Glomerular visceral epithelial cell (primary cell): Measurements from ENCODE around the gene JAKMIP1.

ENCODE experiments used
- DNase-seq: peaks from one replicate; pipeline ENCODE4 v3.0.0-alpha.2; 2016; ENCODE audit errors: extremely low spot score

The JAKMIP1 gene

GRCh38 chr4:5992171-5992827, 208.1 kb downstream of the JAKMIP1 start:
- DNase-seq = no peak

DNA sequence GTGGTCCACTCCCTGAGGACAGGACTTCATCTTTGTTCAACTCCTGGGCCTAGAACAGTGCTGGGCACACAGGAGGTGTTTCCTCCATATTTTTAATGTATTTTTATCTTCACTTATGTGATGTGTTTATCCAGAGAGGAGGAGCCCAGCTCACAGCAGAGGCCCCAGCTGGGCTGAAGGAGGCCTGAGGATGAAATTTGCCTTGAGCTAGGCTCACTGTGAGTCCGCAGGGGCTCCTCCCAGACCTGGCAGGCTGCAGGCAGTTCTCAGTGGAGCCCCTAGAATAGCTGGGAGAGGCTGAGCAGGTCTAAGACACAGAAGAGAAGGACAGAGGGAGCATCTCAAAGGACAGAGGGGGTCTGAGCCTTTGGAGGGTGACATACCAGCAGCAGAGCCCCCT, 208.9 kb downstream of the JAKMIP1 start:
- no peak for DNase-seq

- no peak for DNase-seq
These were observed 209.7 kb downstream of the JAKMIP1 start for GRCh38 chr4:5990446-5991160.

- no peak for DNase-seq
These were observed 210.8 kb downstream of the JAKMIP1 start for GRCh38 chr4:5989236-5990225.

DNA sequence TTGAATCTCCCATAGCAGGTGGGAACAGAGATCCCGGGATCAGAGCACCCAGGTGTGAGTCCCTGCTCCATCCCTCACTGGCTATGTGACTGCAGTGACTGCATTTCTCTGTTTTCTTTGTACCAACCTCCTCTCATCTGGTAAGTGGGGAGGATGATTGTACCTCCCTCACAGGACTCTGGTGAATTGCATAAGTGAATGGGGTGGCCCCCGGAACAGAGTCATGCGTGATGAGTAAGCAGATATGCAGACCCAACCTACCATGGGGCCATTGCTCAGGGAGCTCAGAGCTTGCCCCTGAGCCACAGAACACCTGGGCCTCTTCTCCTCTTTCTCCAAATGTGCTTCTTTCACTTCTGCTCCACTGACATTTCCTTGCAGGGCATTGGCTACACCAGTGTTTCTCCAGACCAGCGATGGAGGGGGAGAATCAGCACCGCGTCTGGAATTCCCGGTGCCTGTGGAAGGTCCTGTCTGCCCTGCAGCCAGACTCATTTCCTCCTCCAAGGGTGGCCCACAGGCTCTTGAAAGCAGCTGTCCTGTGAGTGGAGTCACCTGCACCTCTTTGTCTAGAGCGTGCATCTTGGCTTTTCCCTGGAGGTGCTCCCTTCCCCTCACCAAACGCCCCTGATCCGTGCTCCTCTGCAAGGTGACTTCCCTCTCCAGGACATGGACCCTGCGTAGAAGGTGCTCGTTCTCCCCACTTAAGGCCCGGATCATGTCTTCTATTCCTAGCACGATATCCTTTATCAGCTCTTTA, 212.1 kb downstream of the JAKMIP1 start:
- DNase-seq = no peak

- DNase-seq = no peak
These were observed 215.5 kb downstream of the JAKMIP1 start for GRCh38 chr4:5984843-5985242.

DNA sequence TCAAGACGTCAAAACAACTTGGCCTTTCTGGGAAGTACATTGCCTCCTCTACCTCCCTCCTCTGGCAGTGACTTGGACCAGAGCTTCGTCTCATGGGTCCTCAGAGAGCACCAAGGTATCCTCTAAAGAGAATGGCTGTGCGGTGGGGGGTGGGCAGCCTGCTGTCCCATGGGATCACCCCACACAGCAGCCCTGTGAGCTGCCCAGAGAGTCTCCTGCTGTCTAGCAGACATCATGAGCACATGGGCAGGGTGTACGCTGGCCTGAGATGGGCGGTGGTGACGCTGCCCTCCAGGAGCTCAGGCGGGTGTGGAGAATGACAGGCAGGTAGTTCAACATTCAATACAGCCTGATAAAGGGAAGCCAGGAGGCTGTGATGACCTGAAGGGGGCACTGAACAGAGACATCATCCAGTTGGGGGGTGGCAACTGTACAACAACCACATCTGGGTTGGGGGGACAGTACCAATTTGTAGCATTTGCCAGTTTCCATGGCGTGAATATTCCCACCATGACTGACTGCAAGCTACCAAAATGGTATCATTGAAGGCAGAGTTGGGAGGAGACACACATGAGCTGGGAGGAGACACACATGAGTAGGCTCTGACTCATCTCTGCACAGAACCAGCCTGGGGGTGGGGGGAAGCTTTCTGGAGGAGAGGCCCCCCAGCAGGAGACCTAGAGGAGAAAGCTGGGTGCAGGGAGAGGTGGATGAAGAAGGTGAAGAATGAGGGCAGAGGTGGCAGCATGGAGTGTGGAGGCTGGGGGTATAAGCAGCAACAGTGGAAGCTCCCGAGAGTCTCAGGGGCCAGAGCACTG, 218.0 kb downstream of the JAKMIP1 start:
- DNase-seq = no peak

DNA sequence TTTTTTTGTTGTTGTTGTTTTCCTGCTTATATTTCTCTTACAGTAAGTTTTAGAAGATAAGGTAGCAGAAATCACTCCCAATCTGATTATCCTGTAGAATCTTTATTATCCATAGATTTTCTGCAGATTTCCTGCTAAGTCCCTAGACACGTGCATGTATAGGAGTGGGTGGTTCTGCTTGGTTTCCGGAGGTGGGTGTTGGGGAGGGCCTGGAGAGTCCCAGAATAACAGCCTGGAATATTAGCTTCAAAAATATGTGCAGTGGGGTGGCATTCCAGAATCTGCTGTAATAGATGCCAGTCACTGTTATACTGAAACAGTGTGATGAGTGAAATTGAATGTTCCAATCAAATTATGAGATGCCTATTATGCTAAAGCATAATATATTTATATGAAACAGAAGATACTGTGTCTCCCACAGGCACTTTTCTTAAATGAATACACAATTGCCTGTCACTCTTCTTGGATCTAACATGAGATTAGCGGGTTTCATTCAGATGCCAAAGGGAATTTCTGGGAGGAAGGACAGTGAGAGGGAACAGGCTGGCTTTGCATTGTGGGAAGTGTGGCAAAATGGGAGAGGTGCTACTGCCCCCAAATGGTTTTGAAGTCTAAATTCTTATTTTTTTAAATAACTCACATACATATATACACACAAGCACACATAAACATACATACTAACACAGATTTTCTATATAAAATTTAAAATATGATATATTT, 219.8 kb downstream of the JAKMIP1 start:
- DNase-seq = no peak

GRCh38 chr4:5979981-5980380, 220.4 kb downstream of the JAKMIP1 start:
- DNase-seq = no peak

GRCh38 chr4:5976921-5977320, 223.4 kb downstream of the JAKMIP1 start:
- DNase-seq = no peak

DNA sequence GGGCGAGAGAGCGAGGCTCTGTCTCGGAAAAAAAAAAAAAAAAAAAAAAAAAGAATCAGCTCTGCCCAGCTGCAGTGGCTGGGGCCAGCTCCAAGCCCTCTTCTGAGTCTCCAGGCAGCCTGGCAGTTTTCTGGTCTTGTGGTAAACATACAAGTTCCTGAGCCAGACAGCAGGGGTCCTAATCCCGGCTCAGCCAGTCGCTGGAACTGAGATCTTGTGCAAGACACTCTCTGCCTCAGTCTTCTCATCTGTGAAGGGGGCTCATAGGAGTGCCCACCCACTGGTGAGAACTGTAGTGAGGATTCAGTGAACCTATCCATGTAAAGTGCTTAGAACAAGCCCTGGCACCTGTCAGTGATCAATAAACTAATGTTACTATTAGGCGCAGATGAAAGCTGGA, 223.9 kb downstream of the JAKMIP1 start:
- DNase-seq = no peak
